Upper lobe of left lung (tissue), 6 donors: ENCODE measurements around the gene MAMDC2. TPM values are rescaled to one million over a fixed set of nuclear protein-coding genes. Genes with fewer than 3 reads are reported as not detected.

Experiments
- ATAC-seq, 2 donors: fragments of 200-7000 bp; cut with Tn5 transposase; one replicate each; pipeline ENCODE4 v1.9.1; 2022; ENCODE audit warnings: mild to moderate bottlenecking in 2 of 2, moderate library complexity in 2 of 2; ENCODE audit not compliant: low FRiP score in 2 of 2
- DNase-seq, 2 donors: peaks; one replicate each; pipeline ENCODE4 v3.0.0-alpha.2; 2019 to 2020
- H3K27ac ChIP-seq, 4 donors: fragments of 200-600 bp; sonication (generic); one replicate each; pipeline ENCODE4 v1.5.1; 2016 to 2019
- H3K27me3 ChIP-seq, 4 donors: fragments of 200-600 bp; sonication (generic); one replicate each; pipeline ENCODE4 v1.5.1; 2017 to 2019
- H3K36me3 ChIP-seq, 4 donors: fragments of 200-600 bp; sonication (generic); one replicate each; pipeline ENCODE4 v1.5.1; 2016 to 2019
- H3K4me1 ChIP-seq, 4 donors: fragments of 200-600 bp; sonication (generic); one replicate each; pipeline ENCODE4 v1.5.1; 2018 to 2019
- H3K4me3 ChIP-seq, 4 donors: fragments of 200-600 bp; sonication (generic); one replicate each; pipeline ENCODE4 v1.5.1; 2017 to 2019; ENCODE audit warnings: mild to moderate bottlenecking in 2 of 4, moderate library complexity in 1 of 4
- H3K9me3 ChIP-seq, 4 donors: fragments of 200-600 bp; sonication (generic); one replicate each; pipeline ENCODE4 v1.5.1; 2018 to 2019
- CTCF ChIP-seq, 6 experiments: fragments of 450-650 bp in 4 of 6; fragments of 200-600 bp in 2 of 6; sonication (generic) in 2 of 6; IDR thresholded peaks; one replicate each; pipeline ENCODE4 v1.5.1; 2016 to 2019; ENCODE audit warnings: antibody characterized with exemption in 6 of 6
- EP300 ChIP-seq, 4 donors: sonication (generic); formaldehyde crosslinking; IDR thresholded peaks; one replicate each; pipeline ENCODE4 v1.5.1; 2017; ENCODE audit warnings: antibody characterized with exemption in 4 of 4, control low read depth in 2 of 4
- POLR2A ChIP-seq, 4 donors: fragments of 450-650 bp; IDR thresholded peaks; one replicate each; pipeline ENCODE4 v1.5.1; 2016 to 2017; ENCODE audit warnings: antibody characterized with exemption in 4 of 4, mild to moderate bottlenecking in 2 of 4
- POLR2AphosphoS5 ChIP-seq, 2 donors: sonication (generic); formaldehyde crosslinking; IDR thresholded peaks; one replicate each; pipeline ENCODE4 v1.5.1; 2017; ENCODE audit warnings: antibody characterized with exemption in 2 of 2
- WGBS, 2 donors: methylation state at CpG; one replicate each; pipeline ENCODE4 v1.1.5; 2017 to 2018; 5-methylcytosine and 5-hydroxymethylcytosine counted together
- total RNA-seq, 6 donors: library from RNA; depleted of rRNA in 4 of 6; stranded (reverse); fragments of >200 nt in 4 of 6; gene quantifications; one replicate each; pipeline versions ENCODE4 v1.1.0 to v1.2.1, GENCODE V29; 2016 to 2021
- donor health status: DM: no; HTN: no; CAD: no; lungs with moderate emphysema.
- donor health status: DM: no; HTN: yes; CAD: no; lungs with severe emphysema.

MAMDC2 gene
- total RNA-seq, 6 donors from 2014 or later = 26.5 to 50.1 (median 46.5) TPM

- Histone ChIP-seq H3K36me3 (no peaks in the 10 kb centered on the region), H3K27me3 (no peaks in the 10 kb centered on the region), H3K4me1 (peaks cover 0 to 8% (median 3%) of the 10 kb centered on the region in 4 donors), H3K9me3 (no peaks in the 10 kb centered on the region), H3K27ac (peak overlapping the region in 1 of 4 donors; percentile 30), H3K4me3 (no peak overlapping the region)
- DNase-seq = no peak
- 43 to 66% methylated on average over 2 of the region's 2 CpGs for WGBS, 2 donors
- ATAC-seq = peak in 1 of 2 donors; percentile 56
- TF ChIP-seq EP300 (IDR thresholded peaks at IDR 0.05) = peak in 1 of 4 donors; percentile 35
- no peak for TF ChIP-seq POLR2A (IDR thresholded peaks at IDR 0.05)
Measured at GRCh38 chr9:70065572-70065971, 21.9 kb downstream of the MAMDC2 start.

- TF ChIP-seq CTCF (IDR thresholded peaks at IDR 0.05) = no peak
- WGBS, 2 donors = 89 to 92% methylated on average over 4 of the region's 4 CpGs
- Histone ChIP-seq H3K36me3 (no peaks in the 10 kb centered on the region), H3K27me3 (no peaks in the 10 kb centered on the region), H3K9me3 (no peaks in the 10 kb centered on the region), H3K27ac (peak overlapping the region in 3 of 4 donors; percentile 30 to 48 (median 48)), H3K4me3 (no peak overlapping the region), H3K4me1 (peaks cover 0 to 8% (median 3%) of the 10 kb centered on the region in 4 donors)
- ATAC-seq = no peak
- no peak for DNase-seq
Measured at GRCh38 chr9:70066418-70066817, 22.8 kb downstream of the MAMDC2 start.

- no peak for ATAC-seq
- Histone ChIP-seq H3K27me3 (no peaks in the 10 kb centered on the region), H3K4me3 (no peak overlapping the region), H3K27ac (peak overlapping the region in 2 of 4 donors; percentile 2 to 33), H3K36me3 (no peaks in the 10 kb centered on the region), H3K4me1 (peaks cover 0 to 8% (median 3%) of the 10 kb centered on the region in 4 donors), H3K9me3 (no peaks in the 10 kb centered on the region)
- TF ChIP-seq EP300 (IDR thresholded peaks at IDR 0.05) = no peak
- no peak for TF ChIP-seq POLR2AphosphoS5 (IDR thresholded peaks at IDR 0.05)
- no peak for TF ChIP-seq POLR2A (IDR thresholded peaks at IDR 0.05)
- no peak for TF ChIP-seq CTCF (IDR thresholded peaks at IDR 0.05)
- WGBS, 2 donors = 80 to 85% methylated on average over 2 of the region's 2 CpGs
- DNase-seq = no peak
Measured at GRCh38 chr9:70066874-70067273, 23.2 kb downstream of the MAMDC2 start.

GRCh38 chr9:70069704-70070103 is 26.1 kb downstream of the MAMDC2 start:
- TF ChIP-seq EP300 (IDR thresholded peaks at IDR 0.05) = no peak
- TF ChIP-seq POLR2A (IDR thresholded peaks at IDR 0.05) = no peak
- TF ChIP-seq CTCF (IDR thresholded peaks at IDR 0.05) = no peak
- TF ChIP-seq POLR2AphosphoS5 (IDR thresholded peaks at IDR 0.05) = no peak
- Histone ChIP-seq H3K4me3 (no peak overlapping the region), H3K9me3 (no peaks in the 10 kb centered on the region), H3K4me1 (peaks cover 0 to 11% (median 4%) of the 10 kb centered on the region in 4 donors), H3K27me3 (no peaks in the 10 kb centered on the region), H3K36me3 (no peaks in the 10 kb centered on the region), H3K27ac (peak overlapping the region in 1 of 4 donors; percentile 4)
- 70 to 74% methylated on average over 3 of the region's 3 CpGs for WGBS, 2 donors
- ATAC-seq (no peak), DNase-seq (no peak)

GRCh38 chr9:70073193-70073592 is 29.5 kb downstream of the MAMDC2 start:
- WGBS, 2 donors = 34 to 60% methylated on average over 2 of the region's 2 CpGs
- H3K27me3 ChIP-seq = no peaks in the 10 kb centered on the region
- H3K4me3 ChIP-seq = no peak overlapping the region
- TF ChIP-seq POLR2AphosphoS5 (IDR thresholded peaks at IDR 0.05) = no peak
- H3K36me3 ChIP-seq = no peaks in the 10 kb centered on the region
- DNase-seq (no peak), ATAC-seq (no peak)
- H3K27ac ChIP-seq = no peak overlapping the region
- H3K9me3 ChIP-seq = no peaks in the 10 kb centered on the region
- H3K4me1 ChIP-seq = peaks cover 0 to 13% (median 4%) of the 10 kb centered on the region in 4 donors

GRCh38 chr9:70073756-70074155 is 30.1 kb downstream of the MAMDC2 start:
- TF ChIP-seq CTCF (IDR thresholded peaks at IDR 0.05) (no peak), EP300 (IDR thresholded peaks at IDR 0.05) (no peak), POLR2A (IDR thresholded peaks at IDR 0.05) (no peak), POLR2AphosphoS5 (IDR thresholded peaks at IDR 0.05) (no peak)
- no peaks in the 10 kb centered on the region for H3K9me3 ChIP-seq
- no peak for DNase-seq
- peaks cover 0 to 13% (median 4%) of the 10 kb centered on the region in 4 donors for H3K4me1 ChIP-seq
- peak overlapping the region in 1 of 4 donors; percentile 1 for H3K27ac ChIP-seq
- ATAC-seq = no peak
- no peaks in the 10 kb centered on the region for H3K36me3 ChIP-seq
- no peak overlapping the region for H3K4me3 ChIP-seq
- no peaks in the 10 kb centered on the region for H3K27me3 ChIP-seq
